ENCODE data around the gene UBE2L5.

DNA sequence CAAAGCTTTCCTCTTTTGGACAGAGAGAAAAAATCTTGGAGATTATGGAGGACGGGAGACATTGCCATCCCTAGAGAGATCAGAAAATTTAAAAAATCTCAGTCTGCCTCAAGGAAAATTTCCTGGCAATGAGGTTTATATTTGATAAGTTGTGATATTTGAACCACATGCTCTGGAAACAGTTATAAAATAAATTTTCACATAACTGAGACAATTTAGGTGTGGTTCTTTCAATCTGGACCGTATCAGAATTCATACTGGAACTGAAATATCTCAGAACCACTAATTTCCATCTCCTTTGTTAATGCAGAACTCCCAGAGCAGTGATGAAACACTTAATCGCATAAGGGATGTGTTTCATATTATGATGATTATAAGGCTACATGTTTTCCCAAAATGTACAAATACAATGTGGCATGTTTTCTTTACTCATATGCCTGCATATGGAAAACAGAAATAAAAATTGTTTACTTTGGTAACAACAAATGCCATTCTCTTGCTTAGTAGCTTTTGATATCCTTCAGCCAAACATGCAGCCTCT is 13.7 kb downstream of the UBE2L5 start:
- TF ChIP-seq, protein P1, sequence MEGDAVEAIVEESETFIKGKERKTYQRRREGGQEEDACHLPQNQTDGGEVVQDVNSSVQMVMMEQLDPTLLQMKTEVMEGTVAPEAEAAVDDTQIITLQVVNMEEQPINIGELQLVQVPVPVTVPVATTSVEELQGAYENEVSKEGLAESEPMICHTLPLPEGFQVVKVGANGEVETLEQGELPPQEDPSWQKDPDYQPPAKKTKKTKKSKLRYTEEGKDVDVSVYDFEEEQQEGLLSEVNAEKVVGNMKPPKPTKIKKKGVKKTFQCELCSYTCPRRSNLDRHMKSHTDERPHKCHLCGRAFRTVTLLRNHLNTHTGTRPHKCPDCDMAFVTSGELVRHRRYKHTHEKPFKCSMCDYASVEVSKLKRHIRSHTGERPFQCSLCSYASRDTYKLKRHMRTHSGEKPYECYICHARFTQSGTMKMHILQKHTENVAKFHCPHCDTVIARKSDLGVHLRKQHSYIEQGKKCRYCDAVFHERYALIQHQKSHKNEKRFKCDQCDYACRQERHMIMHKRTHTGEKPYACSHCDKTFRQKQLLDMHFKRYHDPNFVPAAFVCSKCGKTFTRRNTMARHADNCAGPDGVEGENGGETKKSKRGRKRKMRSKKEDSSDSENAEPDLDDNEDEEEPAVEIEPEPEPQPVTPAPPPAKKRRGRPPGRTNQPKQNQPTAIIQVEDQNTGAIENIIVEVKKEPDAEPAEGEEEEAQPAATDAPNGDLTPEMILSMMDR (IDR thresholded peaks at IDR 0.05), result no peak
- TF ChIP-seq POLR2A (IDR thresholded peaks at IDR 0.05) (no peak), POLR2AphosphoS5 (IDR thresholded peaks at IDR 0.05; ENCODE audit: insufficient read depth in 1 of 2, low read depth in 1 of 2) (no peak)

Data from vagina (tissue), 2 donors.